Measurements from ENCODE around the gene FBRS.
"Not testable (repeated sequence)": the region's sequence is repeated elsewhere in the genome, so short reads cannot be mapped to it uniquely, and the experiment has no call there.

The FBRS gene

DNA sequence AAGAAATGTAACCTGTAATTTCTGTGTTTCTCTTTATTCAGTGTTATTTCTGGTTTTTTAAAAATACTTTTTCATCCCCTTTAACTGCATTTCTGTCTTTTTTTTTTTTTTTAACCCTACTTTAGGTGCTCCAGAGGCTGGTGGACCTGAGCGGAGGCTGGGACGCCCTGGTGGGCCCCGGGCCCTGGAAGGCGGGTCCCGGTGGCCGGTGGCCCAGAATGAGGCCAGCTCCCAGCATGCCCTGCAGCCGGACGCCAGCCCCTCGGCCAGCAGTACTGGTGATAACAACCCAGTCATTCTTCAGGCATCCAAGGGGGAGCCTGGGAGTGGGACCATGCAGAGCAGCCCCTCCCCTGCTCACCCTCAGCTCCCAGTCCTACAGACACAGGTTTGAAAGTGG lies 42.3 kb downstream of the FBRS start:
- DNase-seq: no peak

- no peak for DNase-seq
These were observed 42.7 kb downstream of the FBRS start for GRCh38 chr16:30700971-30701370.

- DNase-seq: not testable (repeated sequence)
These were observed 44.8 kb downstream of the FBRS start for GRCh38 chr16:30703071-30703470.

DNA sequence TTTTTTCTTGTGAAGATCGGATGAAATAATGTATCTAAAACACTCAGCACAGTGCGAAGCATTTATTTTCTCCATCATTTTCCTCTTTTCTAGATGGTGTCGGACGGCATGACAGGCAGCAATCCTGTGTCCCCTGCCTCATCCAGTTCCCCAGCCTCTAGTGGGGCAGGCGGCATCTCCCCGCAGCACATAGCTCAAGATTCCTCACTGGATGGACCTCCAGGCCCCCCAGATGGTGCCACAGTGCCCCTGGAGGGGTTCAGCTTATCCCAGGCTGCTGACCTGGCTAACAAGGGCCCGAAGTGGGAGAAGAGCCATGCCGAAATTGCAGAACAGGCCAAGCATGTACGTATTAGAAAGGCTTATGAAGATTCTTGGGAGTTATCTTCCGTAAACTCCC lies 45.7 kb downstream of the FBRS start:
- DNase-seq: no peak

GRCh38 chr16:30706046-30706445 lies 47.8 kb downstream of the FBRS start:
- DNase-seq: no peak

DNA sequence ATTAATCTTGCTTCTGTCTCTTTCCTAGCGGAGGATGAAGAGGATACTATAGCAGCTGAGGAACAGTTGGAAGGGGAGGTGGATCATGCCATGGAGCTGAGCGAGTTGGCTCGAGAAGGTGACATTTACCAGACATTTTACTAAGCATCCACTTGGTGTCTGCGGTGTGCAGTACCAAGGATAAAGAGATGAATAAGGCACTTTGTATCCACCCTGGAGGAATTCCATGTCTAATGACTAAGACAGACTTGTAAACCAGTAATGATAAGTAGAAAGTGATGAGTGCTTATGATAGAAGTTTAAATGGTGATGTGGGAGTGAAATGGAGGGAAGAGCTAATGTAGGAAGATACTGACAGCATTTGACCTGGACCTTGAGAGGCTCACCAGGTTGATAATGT lies 52.7 kb downstream of the FBRS start:
- DNase-seq: no peak

- no peak for DNase-seq
These were observed 53.5 kb downstream of the FBRS start for GRCh38 chr16:30711712-30712111.

DNA sequence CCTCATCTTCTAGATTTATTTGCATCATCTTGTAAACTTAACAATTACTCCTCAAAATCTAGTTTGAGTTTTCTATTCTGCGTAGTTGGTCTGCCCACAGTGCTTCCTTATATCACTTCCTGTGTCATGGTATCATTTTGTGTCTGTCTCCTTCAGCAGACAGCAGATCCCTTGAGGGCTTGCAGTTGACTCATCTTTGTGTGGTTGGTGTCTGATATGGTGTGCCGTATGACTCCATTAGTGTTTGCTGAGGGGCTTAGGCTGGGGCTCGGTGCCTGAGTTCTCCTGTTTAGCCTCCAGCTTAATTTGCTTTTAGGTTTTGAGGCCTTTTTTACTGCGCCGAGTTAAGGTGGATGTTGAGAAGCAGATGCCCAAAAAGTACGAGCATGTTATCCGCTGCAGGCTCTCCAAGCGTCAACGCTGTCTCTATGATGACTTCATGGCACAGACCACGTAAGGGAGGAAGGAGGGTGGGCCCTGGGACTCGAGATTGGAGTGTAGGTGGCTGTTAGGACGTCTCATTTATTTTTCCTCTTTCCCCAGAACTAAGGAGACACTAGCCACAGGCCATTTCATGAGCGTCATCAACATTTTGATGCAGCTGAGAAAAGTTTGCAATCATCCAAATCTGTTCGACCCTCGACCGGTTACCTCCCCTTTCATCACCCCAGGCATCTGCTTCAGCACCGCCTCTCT lies 57.7 kb downstream of the FBRS start:
- DNase-seq: peak; percentile 46

DNA sequence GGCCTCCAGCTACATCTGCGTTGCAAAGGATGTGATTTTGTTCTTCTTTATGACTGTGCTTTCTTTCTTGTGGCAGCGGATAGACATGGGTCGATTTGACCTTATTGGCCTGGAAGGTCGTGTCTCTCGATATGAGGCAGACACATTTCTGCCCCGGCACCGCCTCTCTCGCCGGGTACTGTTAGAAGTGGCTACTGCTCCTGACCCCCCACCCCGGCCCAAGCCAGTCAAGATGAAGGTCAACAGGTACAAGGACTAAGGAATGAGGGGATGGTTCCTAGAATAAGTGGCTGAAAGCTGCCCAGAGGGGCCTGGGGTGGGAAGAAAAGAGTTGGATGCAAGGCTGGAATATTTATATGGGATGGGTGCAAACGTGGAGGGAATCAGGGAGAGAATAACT lies 61.9 kb downstream of the FBRS start:
- DNase-seq: no peak
